H9 (cell line): ENCODE measurements around the gene ATG2A. TPM values are rescaled to one million over a fixed set of nuclear protein-coding genes. Genes with fewer than 3 reads are reported as not detected.

Experiments used
- DNase-seq: peaks from one replicate; pipeline ENCODE4 v3.0.0-alpha.2; 2017
- H2AFZ ChIP-seq: one replicate; pipeline ENCODE4 v1.6.1; 2013; ENCODE audit warnings: mild to moderate bottlenecking, low read length, control low read depth, moderate library complexity
- H2AK5ac ChIP-seq: 2 replicates; pipeline ENCODE4 v1.6.1; 2013; ENCODE audit warnings: low read length, control low read depth, mixed read lengths; ENCODE audit not compliant: insufficient read length
- H2BK120ac ChIP-seq: one replicate; pipeline ENCODE4 v1.6.1; 2013; ENCODE audit warnings: low read depth, mild to moderate bottlenecking, low read length, control low read depth, inconsistent platforms; ENCODE audit not compliant: poor library complexity, severe bottlenecking
- H2BK12ac ChIP-seq: 2 replicates; pipeline ENCODE4 v1.6.1; 2013; ENCODE audit warnings: low read length, control low read depth, mixed read lengths, low read depth; ENCODE audit not compliant: insufficient read length
- H2BK15ac ChIP-seq: 2 replicates; pipeline ENCODE4 v1.6.1; 2013; ENCODE audit warnings: low read depth, low read length, control low read depth
- H2BK20ac ChIP-seq: one replicate; pipeline ENCODE4 v1.6.1; 2013; ENCODE audit warnings: low read depth, mild to moderate bottlenecking, low read length, control low read depth, inconsistent platforms; ENCODE audit not compliant: poor library complexity, severe bottlenecking
- H2BK5ac ChIP-seq: 2 replicates; pipeline ENCODE4 v1.6.1; 2013; ENCODE audit warnings: low read length, control low read depth, mixed read lengths; ENCODE audit not compliant: insufficient read length
- H3K14ac ChIP-seq: 2 replicates; pipeline ENCODE4 v1.6.1; 2013; ENCODE audit warnings: low read length, control low read depth; ENCODE audit not compliant: insufficient read depth
- H3K18ac ChIP-seq: 2 replicates; pipeline ENCODE4 v1.6.1; 2013; ENCODE audit warnings: low read depth, mild to moderate bottlenecking, mixed read lengths, low read length, control low read depth; ENCODE audit not compliant: insufficient read length
- H3K23ac ChIP-seq: 2 replicates; pipeline ENCODE4 v1.6.1; 2013; ENCODE audit warnings: low read length, control low read depth, mixed read lengths, low read depth; ENCODE audit not compliant: insufficient read length
- H3K23me2 ChIP-seq: 2 replicates; pipeline ENCODE4 v1.6.1; 2013; ENCODE audit warnings: low read depth, mild to moderate bottlenecking, mixed read lengths, low read length, control low read depth; ENCODE audit not compliant: insufficient read length, poor library complexity, severe bottlenecking
- H3K27ac ChIP-seq: 2 replicates; pipeline ENCODE4 v1.5.1; 2013; ENCODE audit warnings: low read length, control low read depth, mixed read lengths, low read depth; ENCODE audit not compliant: insufficient read length
- H3K27me3 ChIP-seq: 2 replicates; pipeline ENCODE4 v1.6.1; 2013; ENCODE audit warnings: low read length, control low read depth, inconsistent platforms; ENCODE audit not compliant: insufficient read depth
- H3K4ac ChIP-seq: 2 replicates; pipeline ENCODE4 v1.6.1; 2013; ENCODE audit warnings: low read depth, mild to moderate bottlenecking, control low read depth, inconsistent platforms, low read length, moderate library complexity
- H3K4me1 ChIP-seq: 2 replicates; pipeline ENCODE4 v1.6.1; 2013; ENCODE audit warnings: low read length, control low read depth, inconsistent platforms; ENCODE audit not compliant: insufficient read depth
- H3K4me2 ChIP-seq: 2 replicates; pipeline ENCODE4 v1.6.1; 2013; ENCODE audit warnings: low read length, control low read depth, mixed read lengths; ENCODE audit not compliant: insufficient read length, insufficient read depth
- H3K56ac ChIP-seq: 2 replicates; pipeline ENCODE4 v1.6.1; 2013; ENCODE audit warnings: low read depth, mild to moderate bottlenecking, mixed read lengths, low read length, control low read depth; ENCODE audit not compliant: insufficient read length
- H3K79me1 ChIP-seq: 2 replicates; pipeline ENCODE4 v1.6.1; 2013; ENCODE audit warnings: low read depth, mild to moderate bottlenecking, moderate library complexity, low read length, control low read depth, inconsistent platforms; ENCODE audit not compliant: insufficient read depth, poor library complexity, severe bottlenecking
- H3K79me2 ChIP-seq: 2 replicates; pipeline ENCODE4 v1.6.1; 2013; ENCODE audit warnings: low read length, control low read depth, inconsistent platforms; ENCODE audit not compliant: insufficient read depth
- H3K9ac ChIP-seq: 2 replicates; pipeline ENCODE4 v1.6.1; 2013; ENCODE audit warnings: low read length, control low read depth, mixed read lengths; ENCODE audit not compliant: insufficient read length; ENCODE audit errors: extremely low read depth
- H3K9me3 ChIP-seq: one replicate; pipeline ENCODE4 v1.6.1; 2013; ENCODE audit warnings: low read depth, low read length, inconsistent platforms; ENCODE audit not compliant: control insufficient read depth
- H3T11ph ChIP-seq: one replicate; pipeline ENCODE4 v1.6.1; 2013; ENCODE audit warnings: mild to moderate bottlenecking, low read length, control low read depth, inconsistent platforms
- H4K20me1 ChIP-seq: one replicate; pipeline ENCODE4 v1.6.1; 2013; ENCODE audit not compliant: control insufficient read depth, insufficient read length, insufficient read depth
- H4K5ac ChIP-seq: 2 replicates; pipeline ENCODE4 v1.6.1; 2013; ENCODE audit warnings: low read depth, mild to moderate bottlenecking, mixed read lengths, low read length, control low read depth; ENCODE audit not compliant: insufficient read length
- H4K8ac ChIP-seq: replicated peaks from 2 replicates; pipeline ENCODE4 v1.6.1; 2013; ENCODE audit warnings: low read length, control low read depth, mixed read lengths, low read depth; ENCODE audit not compliant: insufficient read length
- H4K91ac ChIP-seq: 2 replicates; pipeline ENCODE4 v1.6.1; 2013; ENCODE audit warnings: low read depth, mild to moderate bottlenecking, moderate library complexity, mixed read lengths, low read length, control low read depth; ENCODE audit not compliant: insufficient read length
- H3K27ac Mint-ChIP-seq, 3 experiments: 2 replicates in 2 of 3; 3 replicates in 1 of 3; pipeline ENCODE4 v1.8.0; 2020 to 2021; ENCODE audit warnings: mixed read lengths in 3 of 3, mild to moderate bottlenecking in 1 of 3, moderate library complexity in 1 of 3
- H3K27me3 Mint-ChIP-seq: 2 replicates; pipeline ENCODE4 v1.8.0; 2021; ENCODE audit warnings: low read depth, mild to moderate bottlenecking, moderate library complexity, mixed read lengths
- H3K36me3 Mint-ChIP-seq, 3 experiments: 2 replicates in 2 of 3; 3 replicates in 1 of 3; pipeline ENCODE4 v1.8.0; 2020 to 2021; ENCODE audit warnings: low read depth in 3 of 3, mixed read lengths in 3 of 3; ENCODE audit not compliant: insufficient read depth in 1 of 3
- H3K4me1 Mint-ChIP-seq, 2 experiments: 2 replicates each; pipeline ENCODE4 v1.8.0; 2020; ENCODE audit warnings: mixed read lengths in 2 of 2
- H3K4me3 Mint-ChIP-seq, 2 experiments: 2 replicates in 1 of 2; 3 replicates in 1 of 2; pipeline ENCODE4 v1.8.0; 2020 to 2021; ENCODE audit warnings: mild to moderate bottlenecking in 2 of 2, mixed read lengths in 2 of 2, moderate library complexity in 1 of 2
- H3K9me3 Mint-ChIP-seq, 2 experiments: 2 replicates in 1 of 2; 3 replicates in 1 of 2; pipeline ENCODE4 v1.8.0; 2020; ENCODE audit warnings: mild to moderate bottlenecking in 2 of 2, mixed read lengths in 2 of 2, moderate library complexity in 1 of 2
- CTCF ChIP-seq: fragments of 200-600 bp; sonication (generic); conservative IDR thresholded peaks from 3 replicates; pipeline ENCODE4 v1.8.0; 2021; ENCODE audit warnings: antibody characterized with exemption, mild to moderate bottlenecking
- WGBS: extraction: QIAGEN DNeasy Blood & Tissue Kit; methylation state at CpG from one replicate; pipeline ENCODE4 v1.1.7; 2013; ENCODE audit warnings: missing lambda C conversion rate, low lambda C conversion rate, mixed read lengths; ENCODE audit not compliant: insufficient read length; ENCODE audit errors: extremely low coverage; 5-methylcytosine and 5-hydroxymethylcytosine counted together
- total RNA-seq: library from RNA; stranded (reverse); gene quantifications from 2 replicates; pipeline ENCODE4 v1.2.1, GENCODE V29; 2021

Gene ATG2A
- total RNA-seq, 1 experiment from 2014 or later = 21.3 TPM

GRCh38 chr11:64885367-64886286 is 31.4 kb downstream of the ATG2A start:
- H4K8ac ChIP-seq = no peak overlapping the region
- H2BK12ac ChIP-seq = no peak overlapping the region
- H3K27ac ChIP-seq = no peak overlapping the region
- H3K27ac Mint-ChIP-seq = no peak overlapping the region
- H3K9ac ChIP-seq = no peak overlapping the region
- no CpG with 5 or more reads among the region's 15 CpGs for WGBS
- no peak for DNase-seq
- H3K56ac ChIP-seq = no peak overlapping the region
- H3K4me3 Mint-ChIP-seq = no peak overlapping the region
- no peak overlapping the region for H2BK20ac ChIP-seq
- no peaks in the 10 kb centered on the region for H3K36me3 Mint-ChIP-seq
- H3K4ac ChIP-seq = no peak overlapping the region
- no peak overlapping the region for H4K91ac ChIP-seq
- H3K9me3 ChIP-seq = no peaks in the 10 kb centered on the region
- no peak overlapping the region for H3K18ac ChIP-seq
- H3T11ph ChIP-seq = no peak overlapping the region
- no peak for TF ChIP-seq CTCF
- H3K4me1 ChIP-seq = no peaks in the 10 kb centered on the region; the same call in 1 of the 2 replicates
- H3K27me3 ChIP-seq = no peaks in the 10 kb centered on the region
- H3K4me1 Mint-ChIP-seq = peaks cover 12 to 23% of the 10 kb centered on the region in 2 experiments
- no peaks in the 10 kb centered on the region for H4K20me1 ChIP-seq
- no peak overlapping the region for H2BK5ac ChIP-seq
- H3K4me2 ChIP-seq = no peak overlapping the region
- H3K23me2 ChIP-seq = peaks cover 4% of the 10 kb centered on the region
- H2BK120ac ChIP-seq = no peak overlapping the region
- H3K79me1 ChIP-seq = no peaks in the 10 kb centered on the region
- H2AK5ac ChIP-seq = no peak overlapping the region
- no peak overlapping the region for H3K23ac ChIP-seq
- H3K9me3 Mint-ChIP-seq = no peaks in the 10 kb centered on the region
- no peak overlapping the region for H4K5ac ChIP-seq
- no peak overlapping the region for H2BK15ac ChIP-seq
- no peak overlapping the region for H2AFZ ChIP-seq
- H3K27me3 Mint-ChIP-seq = peaks cover 4% of the 10 kb centered on the region; the same call in 1 of the 2 replicates
- no peaks in the 10 kb centered on the region for H3K79me2 ChIP-seq
- no peak overlapping the region for H3K14ac ChIP-seq
